GM19328 (cell line): ENCODE results near the gene PKP4.
"Not testable (repeated sequence)": the region's sequence is repeated elsewhere in the genome, so short reads cannot be mapped to it uniquely, and the experiment has no call there.

Source experiments
- ATAC-seq: cut with Tn5 transposase; IDR thresholded peaks from one replicate; pipeline ENCODE4 v1.9.1; 2021; ENCODE audit warnings: mild to moderate bottlenecking, moderate library complexity; ENCODE audit not compliant: unreplicated experiment

The PKP4 gene

DNA sequence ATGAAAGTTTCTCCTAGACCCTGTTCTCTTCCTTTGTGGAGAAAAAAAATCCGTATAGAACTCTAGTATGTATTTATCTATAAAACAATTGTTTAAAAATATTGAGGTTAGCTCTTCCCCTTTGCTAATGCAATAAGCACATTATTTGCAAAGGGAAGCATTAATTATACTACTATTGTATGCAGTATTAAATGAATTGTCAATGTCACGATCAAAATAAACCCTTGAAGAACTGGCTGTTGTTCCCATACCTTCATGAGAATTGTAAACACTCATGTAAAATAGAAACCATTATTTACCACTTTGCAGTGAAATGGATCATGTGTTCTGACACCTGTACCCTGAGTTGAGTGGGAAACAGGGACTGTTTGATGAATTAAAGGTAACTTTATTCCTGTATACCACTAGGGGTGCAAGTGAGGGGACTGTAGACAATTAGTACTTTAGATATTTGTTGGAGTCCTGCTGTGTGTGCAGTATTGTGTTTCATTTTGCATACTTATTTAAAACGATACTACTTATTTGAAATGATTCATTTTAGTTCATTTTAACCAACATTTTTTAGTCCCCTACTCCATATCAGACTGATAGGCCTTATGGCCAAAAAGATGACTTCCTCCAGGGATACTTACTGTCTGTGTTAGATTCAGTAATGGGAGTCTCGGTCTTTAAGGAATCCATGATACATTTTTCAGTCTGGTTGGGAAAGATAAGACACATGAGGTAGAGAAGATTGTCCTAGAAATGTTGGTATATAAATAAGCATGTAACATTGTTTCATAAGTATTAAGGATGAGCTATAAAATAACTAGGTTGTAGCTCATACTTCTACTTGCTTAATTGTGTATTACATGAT lies 7.9 kb downstream of the PKP4 start:
- no peak for ATAC-seq

DNA sequence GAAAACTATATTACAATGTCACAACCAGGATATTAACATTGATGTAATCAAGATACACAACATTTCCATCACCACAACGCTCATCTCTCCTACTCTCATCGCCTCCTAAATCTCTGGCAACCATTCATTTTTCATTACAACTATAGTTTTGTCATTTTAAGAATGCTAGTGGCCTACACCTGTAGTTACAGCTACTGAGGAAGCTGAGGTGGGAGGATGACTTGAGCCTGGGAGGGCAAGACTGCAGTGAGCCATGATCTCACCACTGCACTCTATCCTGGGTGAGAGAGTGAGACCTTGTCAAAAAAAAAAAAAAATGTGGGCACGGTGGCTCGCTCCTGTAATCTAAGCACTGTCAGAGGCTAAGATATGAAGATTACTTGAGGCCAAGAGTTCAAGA lies 10.5 kb downstream of the PKP4 start:
- no peak for ATAC-seq

DNA sequence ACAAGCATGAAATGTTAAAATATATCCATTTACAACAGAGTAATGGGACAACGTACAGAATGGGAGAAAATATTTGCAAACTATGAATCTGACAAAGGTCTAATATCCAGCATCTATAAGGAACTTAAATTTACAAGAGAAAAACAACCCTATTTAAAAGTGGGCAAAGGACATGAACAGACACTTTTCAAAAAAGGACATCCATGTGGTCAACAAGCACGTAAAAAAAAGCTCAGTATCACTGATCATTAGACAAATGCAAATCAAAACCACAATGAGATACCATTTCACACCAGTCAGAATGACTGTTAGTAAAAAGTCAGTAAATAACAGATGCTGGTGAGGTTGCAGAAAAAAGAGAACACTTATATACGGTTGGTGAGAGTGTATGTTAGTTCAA lies 16.1 kb downstream of the PKP4 start:
- ATAC-seq = not testable (repeated sequence)

GRCh38 chr2:158473300-158473699 lies 16.5 kb downstream of the PKP4 start:
- not testable (repeated sequence) for ATAC-seq

DNA sequence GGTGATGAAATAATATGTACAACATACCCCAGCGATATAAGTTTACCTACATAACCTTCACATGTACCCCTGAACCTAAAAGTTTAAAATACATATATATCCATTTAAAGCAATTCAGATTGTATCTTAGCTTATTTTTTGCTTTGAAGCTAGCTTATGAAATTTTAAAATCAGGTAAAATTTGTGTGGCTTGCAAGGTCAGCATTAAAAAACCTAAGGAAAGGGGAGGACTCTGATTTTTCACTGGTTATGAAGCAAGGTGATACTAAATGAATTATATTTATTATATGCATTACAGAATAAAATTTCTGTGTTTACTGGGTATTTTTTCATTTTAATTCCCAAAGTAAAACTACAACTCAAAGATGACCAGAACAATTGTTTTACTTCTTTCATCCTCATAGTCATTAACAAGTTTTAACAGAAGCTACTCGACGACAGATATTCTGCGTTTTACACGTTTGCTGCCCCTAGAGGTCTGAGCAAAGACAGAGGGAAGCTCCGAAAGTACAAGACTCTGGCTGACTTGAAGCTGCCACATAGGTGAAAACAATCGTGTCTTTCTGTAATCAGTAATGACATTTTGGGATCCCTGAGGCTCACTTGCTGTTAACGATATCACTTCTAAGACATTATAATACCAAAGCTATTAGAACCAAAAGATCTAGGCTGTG lies 17.1 kb downstream of the PKP4 start:
- ATAC-seq = no peak

DNA sequence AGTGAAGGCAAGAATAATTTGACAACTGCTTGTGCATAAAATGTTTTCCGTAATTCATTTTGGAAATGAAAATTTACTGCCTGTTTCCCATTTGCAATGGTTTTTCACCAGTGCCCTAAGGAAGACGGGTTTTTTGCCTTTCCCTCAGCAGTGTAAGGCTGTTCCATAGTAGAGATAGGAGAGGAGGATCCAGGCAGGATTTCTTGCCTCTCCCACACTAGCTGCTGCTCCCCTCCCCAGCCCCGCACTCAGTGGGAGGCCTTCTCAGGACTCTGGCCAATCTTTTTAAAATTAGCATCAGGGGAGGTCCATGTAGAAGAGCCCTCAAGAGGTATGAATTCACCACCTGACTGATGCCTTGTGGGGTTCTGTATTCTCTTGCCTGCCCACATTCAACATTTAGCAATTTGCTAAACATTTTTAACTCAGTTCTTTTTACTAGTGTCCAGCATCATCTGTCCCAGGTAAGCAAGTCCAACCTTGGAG lies 17.8 kb downstream of the PKP4 start:
- ATAC-seq = not testable (repeated sequence)

DNA sequence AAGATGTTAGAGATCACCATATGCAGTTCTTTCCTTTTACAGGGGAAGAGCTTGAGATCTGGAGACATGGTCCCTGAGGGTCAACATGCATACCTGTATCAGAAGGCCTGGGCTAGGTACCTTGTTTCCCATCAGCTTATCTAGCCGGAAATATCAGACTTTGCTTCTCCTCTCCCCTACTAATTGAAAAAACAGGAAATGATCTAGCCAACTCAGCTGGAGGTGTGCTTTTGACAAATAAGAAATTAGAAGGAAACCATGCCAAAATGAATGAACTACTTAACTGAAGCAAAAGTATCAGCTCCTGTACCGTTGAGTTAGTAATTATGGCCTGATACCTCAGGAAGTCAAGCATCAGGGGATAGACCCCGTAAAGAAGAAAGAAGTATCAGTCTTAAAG lies 20.4 kb downstream of the PKP4 start:
- no peak for ATAC-seq

DNA sequence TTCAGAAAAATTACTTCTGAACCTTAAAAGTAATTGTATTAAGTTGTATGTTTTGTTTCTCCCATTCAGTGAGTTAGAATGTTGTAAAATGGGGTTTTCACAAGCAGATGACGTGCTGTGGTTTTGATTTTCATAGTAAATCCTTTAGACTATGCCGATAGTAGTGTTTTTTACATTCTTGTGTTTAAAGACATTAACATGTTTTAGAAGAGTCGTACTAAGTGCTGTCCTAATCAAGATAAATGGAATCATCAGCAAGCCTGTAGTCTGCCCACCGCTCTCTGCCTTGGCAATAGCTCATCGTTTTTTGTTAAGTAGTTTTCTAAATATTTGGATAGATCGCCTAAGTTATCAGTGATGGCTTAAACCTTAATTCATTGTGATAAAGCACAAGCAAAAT lies 21.5 kb downstream of the PKP4 start:
- ATAC-seq = no peak

DNA sequence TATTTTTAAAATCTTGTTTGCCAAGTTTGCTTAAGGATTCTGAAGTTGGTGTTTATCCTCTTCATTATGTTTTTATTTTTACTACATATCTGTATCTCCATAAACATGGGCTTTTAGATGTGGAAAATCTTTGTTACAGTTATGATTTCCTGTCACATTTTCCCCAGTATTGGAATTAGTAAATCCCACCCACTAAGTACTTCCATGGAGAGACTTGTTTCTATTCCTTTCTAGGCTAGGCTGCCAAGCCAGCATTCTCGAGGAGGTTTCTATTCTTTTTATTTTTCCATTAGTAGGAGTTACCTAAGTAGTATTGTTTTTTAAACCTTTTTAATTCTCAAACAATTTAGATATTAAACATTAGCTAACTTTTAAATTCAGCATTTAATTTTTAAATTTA lies 22.1 kb downstream of the PKP4 start:
- ATAC-seq = no peak

- ATAC-seq = no peak
These were observed 24.4 kb downstream of the PKP4 start for GRCh38 chr2:158481116-158481515.

DNA sequence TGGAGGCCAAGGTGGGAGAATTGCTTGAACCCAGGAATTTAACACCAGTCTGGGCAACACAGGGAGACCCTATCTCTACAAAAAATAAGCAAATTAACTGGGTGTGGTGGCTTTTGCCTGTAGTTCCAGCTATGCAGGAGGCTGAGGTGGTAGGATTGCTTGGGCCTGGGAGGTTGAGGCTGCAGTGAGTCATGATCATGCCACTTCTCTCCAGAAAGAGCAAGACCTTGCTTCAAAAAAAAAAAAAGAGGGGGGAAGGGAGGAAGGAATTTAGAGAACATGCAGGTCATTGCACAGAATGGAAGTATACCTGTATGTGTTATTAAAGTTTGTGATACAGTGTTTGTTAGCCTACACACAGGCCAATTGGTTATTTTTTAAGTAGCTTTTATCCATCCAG lies 25.8 kb downstream of the PKP4 start:
- no peak for ATAC-seq

GRCh38 chr2:158484892-158485556 lies 28.3 kb downstream of the PKP4 start:
- ATAC-seq = no peak

GRCh38 chr2:158486150-158486969 lies 29.6 kb downstream of the PKP4 start:
- no peak for ATAC-seq

- no peak for ATAC-seq
These were observed 30.2 kb downstream of the PKP4 start for GRCh38 chr2:158486970-158487325.

GRCh38 chr2:158487419-158487818 lies 30.7 kb downstream of the PKP4 start:
- ATAC-seq = no peak

GRCh38 chr2:158488442-158489216 lies 31.9 kb downstream of the PKP4 start:
- ATAC-seq = no peak

- no peak for ATAC-seq
These were observed 32.8 kb downstream of the PKP4 start for GRCh38 chr2:158489366-158490112.

GRCh38 chr2:158491072-158491471 lies 34.3 kb downstream of the PKP4 start:
- no peak for ATAC-seq

DNA sequence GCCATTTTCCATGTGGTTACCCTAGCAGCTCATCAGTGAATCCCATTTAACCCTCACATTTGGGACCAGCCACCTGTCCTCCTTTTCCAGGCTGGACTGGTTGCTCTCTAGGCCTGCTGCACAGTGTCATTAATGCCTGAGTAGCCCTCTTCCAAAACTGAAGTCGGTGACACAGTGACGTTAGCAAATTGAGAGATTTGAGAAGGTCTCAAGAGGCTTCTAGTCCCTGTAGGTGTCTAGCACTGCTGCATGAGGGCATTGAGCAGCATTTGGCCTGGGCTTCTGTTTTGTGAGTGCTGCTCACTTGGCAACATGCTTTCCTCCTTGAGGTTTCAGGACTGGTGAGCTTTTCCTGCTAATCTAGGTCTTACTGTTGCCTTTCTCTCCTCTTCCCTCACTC lies 36.7 kb downstream of the PKP4 start:
- no peak for ATAC-seq
